Activated CD4-positive, alpha-beta memory T cell treated with anti-CD3 and anti-CD28 coated beads, Interleukin-2, amount 10 ng/mL, durations not matched to agents 7 days and 5 days (primary cell): ENCODE measurements around the gene SEMA3E. TPM values are rescaled to one million over a fixed set of nuclear protein-coding genes. Genes with fewer than 3 reads are reported as not detected.
"Not testable (repeated sequence)": the region's sequence is repeated elsewhere in the genome, so short reads cannot be mapped to it uniquely, and the experiment has no call there.

Source experiments
- CTCF ChIA-PET: fragments of 350-600 bp; sonication (Branson Sonifier 250); formaldehyde crosslinking; loops from one replicate; lab custom pipeline; 2021; ENCODE audit warnings: antibody characterized with exemption, inconsistent platforms; lab: Charles Lee
- POLR2A ChIA-PET: fragments of 350-600 bp; sonication (Branson Sonifier 250); formaldehyde crosslinking; loops from one replicate; lab custom pipeline; 2021; ENCODE audit warnings: antibody characterized with exemption; lab: Charles Lee
- DNase-seq: peaks from one replicate; pipeline ENCODE4 v3.0.0-alpha.2; 2020
- H3K27ac Mint-ChIP-seq: one replicate; pipeline ENCODE4 v1.8.0; 2021; ENCODE audit warnings: mild to moderate bottlenecking, mixed read lengths
- H3K27me3 Mint-ChIP-seq: one replicate; pipeline ENCODE4 v1.8.0; 2021; ENCODE audit warnings: mixed read lengths
- H3K36me3 Mint-ChIP-seq: one replicate; pipeline ENCODE4 v1.8.0; 2021; ENCODE audit warnings: low read depth, mixed read lengths
- H3K4me1 Mint-ChIP-seq: one replicate; pipeline ENCODE4 v1.8.0; 2021; ENCODE audit warnings: mixed read lengths
- H3K4me3 Mint-ChIP-seq: one replicate; pipeline ENCODE4 v1.8.0; 2021; ENCODE audit warnings: mild to moderate bottlenecking, mixed read lengths
- H3K9me3 Mint-ChIP-seq: one replicate; pipeline ENCODE4 v1.8.0; 2021; ENCODE audit warnings: mixed read lengths
- total RNA-seq, 2 experiments: library from RNA; stranded (reverse); gene quantifications; one replicate each; pipeline ENCODE4 v1.2.3, GENCODE V29; 2021

The SEMA3E gene
- total RNA-seq, 2 experiments from 2014 or later = not detected

DNA sequence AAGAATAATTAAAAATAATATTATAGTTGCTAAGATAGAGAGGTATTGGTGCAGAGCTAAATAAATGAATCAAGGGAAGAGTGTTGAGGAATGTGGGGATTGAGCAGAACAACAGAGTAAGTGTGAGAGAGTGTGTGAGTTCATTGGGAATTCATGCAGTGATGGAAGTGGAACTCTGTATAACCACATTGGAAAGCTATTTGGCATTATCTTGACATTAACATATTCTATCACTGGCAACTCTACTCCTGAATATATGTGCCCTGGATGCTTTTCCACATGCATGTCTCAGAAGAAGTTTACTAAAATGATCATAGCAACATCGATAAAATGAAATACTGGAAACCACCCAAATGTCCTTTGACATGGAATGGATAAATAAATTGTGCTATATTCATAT is 164.1 kb downstream of the SEMA3E start:
- DNase-seq = no peak
- H3K27me3 Mint-ChIP-seq = no peaks in the 10 kb centered on the region
- no peaks in the 10 kb centered on the region for H3K4me1 Mint-ChIP-seq
- CTCF ChIA-PET = no interaction called here
- H3K36me3 Mint-ChIP-seq = no peaks in the 10 kb centered on the region
- H3K9me3 Mint-ChIP-seq = peaks cover 3% of the 10 kb centered on the region
- no peak overlapping the region for H3K4me3 Mint-ChIP-seq
- POLR2A ChIA-PET = no interaction called here
- no peak overlapping the region for H3K27ac Mint-ChIP-seq

DNA sequence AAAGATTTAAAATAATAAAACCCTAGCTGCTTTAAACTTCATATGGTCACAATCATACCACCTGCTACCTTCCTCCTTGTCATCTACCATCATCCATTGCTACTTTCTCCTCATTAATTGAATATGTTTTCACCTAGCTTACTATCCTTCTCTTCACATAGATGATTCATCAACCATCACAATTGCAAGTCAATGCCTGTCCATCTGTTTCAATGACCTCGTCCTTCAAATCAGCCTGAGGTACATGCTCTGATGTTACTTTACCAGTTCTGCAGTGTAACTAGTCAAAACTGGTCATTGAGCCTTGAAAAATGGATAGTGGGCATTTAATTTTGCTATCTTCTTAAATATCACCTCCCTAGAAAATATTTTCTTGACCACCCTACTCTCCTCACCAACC is 164.7 kb downstream of the SEMA3E start:
- Mint-ChIP-seq H3K9me3 (peaks cover 3% of the 10 kb centered on the region), H3K36me3 (no peaks in the 10 kb centered on the region), H3K4me1 (no peaks in the 10 kb centered on the region), H3K27me3 (no peaks in the 10 kb centered on the region), H3K4me3 (no peak overlapping the region), H3K27ac (no peak overlapping the region)
- DNase-seq = no peak
- ChIA-PET CTCF (no interaction called here), POLR2A (no interaction called here)

GRCh38 chr7:83478616-83479015 is 170.3 kb downstream of the SEMA3E start:
- ChIA-PET POLR2A (no interaction called here), CTCF (no interaction called here)
- DNase-seq = no peak
- H3K36me3 Mint-ChIP-seq = no peaks in the 10 kb centered on the region
- H3K4me3 Mint-ChIP-seq = no peak overlapping the region
- H3K27ac Mint-ChIP-seq = no peak overlapping the region
- H3K9me3 Mint-ChIP-seq = peaks cover 3% of the 10 kb centered on the region
- H3K27me3 Mint-ChIP-seq = no peaks in the 10 kb centered on the region
- H3K4me1 Mint-ChIP-seq = no peaks in the 10 kb centered on the region

DNA sequence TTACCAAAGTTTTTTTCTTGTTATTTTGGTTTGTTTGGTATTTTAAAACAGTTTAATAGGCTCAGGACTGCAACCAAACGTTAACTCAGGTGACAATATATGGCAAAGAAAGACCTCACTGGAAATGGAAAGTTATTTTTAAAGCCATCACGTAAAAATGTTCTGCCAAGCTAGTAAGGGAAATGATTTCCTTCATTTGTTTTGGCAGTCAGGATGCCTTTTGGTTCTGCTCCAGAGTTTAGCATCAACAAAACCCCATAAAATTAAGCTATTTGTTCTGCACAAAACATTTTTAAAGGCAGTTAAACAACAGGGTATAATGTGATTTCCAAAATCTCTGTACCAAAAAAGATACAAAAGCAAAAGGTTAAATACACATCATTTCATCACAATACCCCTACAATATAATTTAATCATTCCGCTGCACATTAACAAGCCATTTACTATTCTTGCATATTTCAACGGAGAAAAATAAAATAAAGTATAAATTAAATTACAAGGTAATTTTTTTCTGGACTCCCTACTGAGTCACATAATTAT is 172.4 kb downstream of the SEMA3E start:
- no peak for DNase-seq
- POLR2A ChIA-PET = no interaction called here
- Mint-ChIP-seq H3K27me3 (no peaks in the 10 kb centered on the region), H3K27ac (no peak overlapping the region), H3K4me3 (no peak overlapping the region), H3K4me1 (no peaks in the 10 kb centered on the region), H3K9me3 (peaks cover 3% of the 10 kb centered on the region), H3K36me3 (no peaks in the 10 kb centered on the region)
- CTCF ChIA-PET = no interaction called here

- Mint-ChIP-seq H3K9me3 (peaks cover 3% of the 10 kb centered on the region), H3K36me3 (no peaks in the 10 kb centered on the region), H3K27ac (no peak overlapping the region), H3K27me3 (no peaks in the 10 kb centered on the region), H3K4me1 (no peaks in the 10 kb centered on the region), H3K4me3 (no peak overlapping the region)
- ChIA-PET CTCF (no interaction called here), POLR2A (no interaction called here)
- DNase-seq = no peak
Observed at GRCh38 chr7:83475420-83475819, 173.5 kb downstream of the SEMA3E start.

DNA sequence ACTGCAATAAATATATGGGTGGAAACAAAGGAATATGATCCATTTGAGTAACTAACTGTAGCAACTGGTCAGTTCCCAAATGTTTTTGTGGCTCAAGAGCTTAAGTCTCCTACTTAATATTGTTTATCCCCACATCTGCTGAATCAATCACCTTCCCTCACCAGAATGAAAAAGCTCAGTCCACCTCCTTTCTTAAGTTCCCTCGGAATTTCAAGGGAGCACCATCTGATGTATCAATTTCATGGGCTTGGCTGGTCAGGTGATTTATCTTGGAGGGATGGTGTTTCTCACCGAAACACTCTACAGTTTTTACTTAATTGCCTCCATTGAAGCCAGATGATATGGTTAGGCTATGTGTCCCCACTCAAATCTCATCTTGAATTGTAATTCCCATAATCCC is 176.6 kb downstream of the SEMA3E start:
- Mint-ChIP-seq H3K36me3 (no peaks in the 10 kb centered on the region), H3K9me3 (peaks cover 3% of the 10 kb centered on the region), H3K4me1 (no peaks in the 10 kb centered on the region), H3K4me3 (no peak overlapping the region), H3K27ac (no peak overlapping the region), H3K27me3 (no peaks in the 10 kb centered on the region)
- no peak for DNase-seq
- ChIA-PET CTCF (no interaction called here), POLR2A (no interaction called here)

DNA sequence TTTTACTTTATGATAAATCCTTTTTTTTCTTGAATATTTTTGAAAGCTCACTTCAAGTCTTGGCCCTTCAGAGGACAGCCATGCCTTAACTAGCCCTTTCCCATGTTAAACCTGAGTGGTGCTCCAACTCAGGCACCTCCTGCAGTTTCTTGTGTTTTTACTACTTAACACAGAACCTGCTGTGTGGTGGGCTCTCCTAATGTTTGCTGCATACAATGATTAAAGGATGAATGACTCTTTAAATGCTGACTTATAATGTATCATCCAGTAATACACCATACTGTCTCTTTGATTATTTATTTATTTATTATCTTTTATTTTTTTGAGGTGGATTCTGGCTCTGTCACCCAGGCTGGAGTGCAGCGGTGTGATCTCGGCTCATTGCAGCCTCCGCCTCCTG is 179.4 kb downstream of the SEMA3E start:
- H3K36me3 Mint-ChIP-seq = no peaks in the 10 kb centered on the region
- H3K9me3 Mint-ChIP-seq = peaks cover 9% of the 10 kb centered on the region
- CTCF ChIA-PET = no interaction called here
- POLR2A ChIA-PET = no interaction called here
- no peak overlapping the region for H3K27ac Mint-ChIP-seq
- no peaks in the 10 kb centered on the region for H3K27me3 Mint-ChIP-seq
- H3K4me3 Mint-ChIP-seq = no peak overlapping the region
- H3K4me1 Mint-ChIP-seq = no peaks in the 10 kb centered on the region
- no peak for DNase-seq

DNA sequence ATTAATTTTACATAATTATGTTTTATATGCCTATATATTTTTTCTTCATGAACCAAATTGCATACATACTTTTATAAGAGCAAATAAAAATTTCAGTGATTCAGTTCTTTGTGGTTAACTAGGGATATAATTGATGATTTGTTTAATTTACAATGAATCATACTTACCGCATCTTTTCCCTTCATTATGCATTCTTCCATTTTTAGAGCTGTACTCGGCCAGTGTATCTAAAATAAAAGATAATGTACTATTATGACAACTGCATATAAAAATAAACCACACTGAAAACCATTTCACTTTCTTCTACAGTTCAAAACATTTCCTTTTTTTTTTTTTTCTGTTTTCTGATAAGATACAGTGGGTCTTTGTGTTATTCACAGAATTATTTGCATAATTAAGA is 179.9 kb downstream of the SEMA3E start:
- H3K27ac Mint-ChIP-seq = no peak overlapping the region
- DNase-seq = no peak
- POLR2A ChIA-PET = no interaction called here
- no peaks in the 10 kb centered on the region for H3K27me3 Mint-ChIP-seq
- peaks cover 9% of the 10 kb centered on the region for H3K9me3 Mint-ChIP-seq
- no peaks in the 10 kb centered on the region for H3K4me1 Mint-ChIP-seq
- H3K4me3 Mint-ChIP-seq = no peak overlapping the region
- CTCF ChIA-PET = no interaction called here
- no peaks in the 10 kb centered on the region for H3K36me3 Mint-ChIP-seq

DNA sequence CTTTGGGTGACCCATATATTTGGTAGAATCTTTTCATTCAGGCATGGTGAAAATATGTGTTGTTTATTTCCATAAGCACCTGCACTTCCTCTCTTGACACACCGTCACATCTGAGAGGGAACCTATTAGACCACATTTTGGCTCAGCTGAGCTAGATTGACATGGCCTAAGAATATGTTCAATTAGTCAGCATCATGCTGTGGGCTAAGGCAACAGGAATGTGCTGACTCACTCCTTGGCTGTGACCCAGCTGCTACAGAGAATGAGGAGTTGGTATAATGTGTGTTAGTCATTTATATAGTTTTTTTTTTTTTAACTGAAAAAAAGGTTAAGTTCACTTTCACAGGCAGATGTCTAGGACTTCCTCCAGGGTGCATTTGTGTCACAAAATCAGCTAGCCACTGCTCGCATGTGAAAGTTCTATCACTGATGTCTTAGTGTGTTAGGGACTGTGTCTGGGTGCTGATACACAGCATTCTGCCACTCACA is 180.6 kb downstream of the SEMA3E start:
- no peak for DNase-seq
- no peak overlapping the region for H3K27ac Mint-ChIP-seq
- ChIA-PET POLR2A (no interaction called here), CTCF (no interaction called here)
- no peak overlapping the region for H3K4me3 Mint-ChIP-seq
- H3K9me3 Mint-ChIP-seq = peaks cover 9% of the 10 kb centered on the region
- H3K36me3 Mint-ChIP-seq = no peaks in the 10 kb centered on the region
- no peaks in the 10 kb centered on the region for H3K27me3 Mint-ChIP-seq
- H3K4me1 Mint-ChIP-seq = no peaks in the 10 kb centered on the region

DNA sequence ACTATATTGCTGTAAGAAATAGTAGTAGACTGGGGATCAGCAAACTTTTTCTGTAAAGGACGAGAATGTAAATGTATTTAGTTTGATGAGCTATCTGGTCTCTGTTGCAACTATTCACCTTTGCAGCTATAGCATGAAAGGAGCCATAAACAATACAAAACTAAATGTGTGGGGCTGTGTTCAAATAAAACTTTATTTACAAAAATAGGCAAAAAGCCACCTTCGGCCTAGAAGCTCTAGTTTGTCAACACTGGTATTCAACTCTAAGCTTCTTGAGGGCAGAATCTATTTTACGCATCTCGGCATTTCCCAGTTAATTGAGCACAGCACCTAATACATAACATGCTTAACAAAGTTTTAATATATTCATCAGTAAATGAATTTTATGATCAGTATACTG is 181.4 kb downstream of the SEMA3E start:
- H3K36me3 Mint-ChIP-seq = no peaks in the 10 kb centered on the region
- H3K27ac Mint-ChIP-seq = no peak overlapping the region
- no peak for DNase-seq
- H3K9me3 Mint-ChIP-seq = peaks cover 7% of the 10 kb centered on the region
- H3K4me3 Mint-ChIP-seq = no peak overlapping the region
- no peaks in the 10 kb centered on the region for H3K4me1 Mint-ChIP-seq
- ChIA-PET CTCF (no interaction called here), POLR2A (no interaction called here)
- H3K27me3 Mint-ChIP-seq = no peaks in the 10 kb centered on the region

GRCh38 chr7:83466956-83467355 is 182.0 kb downstream of the SEMA3E start:
- no peaks in the 10 kb centered on the region for H3K36me3 Mint-ChIP-seq
- no peak for DNase-seq
- H3K27me3 Mint-ChIP-seq = no peaks in the 10 kb centered on the region
- no peaks in the 10 kb centered on the region for H3K4me1 Mint-ChIP-seq
- ChIA-PET POLR2A (no interaction called here), CTCF (no interaction called here)
- no peak overlapping the region for H3K27ac Mint-ChIP-seq
- no peak overlapping the region for H3K4me3 Mint-ChIP-seq
- H3K9me3 Mint-ChIP-seq = peaks cover 9% of the 10 kb centered on the region

DNA sequence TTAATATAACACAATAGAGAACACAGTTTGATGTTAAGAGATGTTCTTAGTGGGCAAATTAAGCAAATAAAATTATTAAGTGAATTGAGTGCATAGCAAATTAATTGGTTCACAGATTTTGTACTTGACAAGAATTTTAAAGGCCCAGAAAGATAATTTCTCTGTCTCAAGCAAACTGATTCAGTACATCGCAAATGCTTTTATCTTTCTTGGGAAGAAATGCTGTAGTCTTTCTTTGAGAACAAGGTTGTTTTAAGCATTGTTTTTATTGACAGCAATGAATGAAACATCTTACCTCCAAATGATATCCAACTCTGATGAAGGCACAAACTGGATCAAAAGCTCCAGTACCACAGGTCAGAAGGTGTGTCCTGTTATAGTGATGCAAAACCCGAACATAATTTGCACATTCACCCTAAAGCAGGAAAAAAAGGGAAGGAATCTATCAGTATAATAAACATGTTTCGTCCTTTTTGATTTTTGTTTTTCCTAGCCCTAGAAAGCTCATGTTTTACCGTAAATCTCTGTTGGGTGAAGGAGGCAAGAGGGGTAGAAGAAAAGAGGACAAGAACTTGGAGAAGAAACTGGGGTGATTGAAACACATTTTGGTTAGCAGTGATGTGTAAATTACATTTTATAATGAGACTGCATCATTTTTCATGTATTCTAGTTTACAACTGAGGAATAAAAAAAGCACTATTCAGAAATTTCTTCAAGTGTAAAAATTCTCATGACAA is 182.6 kb downstream of the SEMA3E start:
- no peaks in the 10 kb centered on the region for H3K36me3 Mint-ChIP-seq
- DNase-seq = no peak
- H3K4me3 Mint-ChIP-seq = no peak overlapping the region
- POLR2A ChIA-PET = no interaction called here
- H3K9me3 Mint-ChIP-seq = peaks cover 9% of the 10 kb centered on the region
- H3K27me3 Mint-ChIP-seq = no peaks in the 10 kb centered on the region
- no peaks in the 10 kb centered on the region for H3K4me1 Mint-ChIP-seq
- CTCF ChIA-PET = no interaction called here
- no peak overlapping the region for H3K27ac Mint-ChIP-seq

DNA sequence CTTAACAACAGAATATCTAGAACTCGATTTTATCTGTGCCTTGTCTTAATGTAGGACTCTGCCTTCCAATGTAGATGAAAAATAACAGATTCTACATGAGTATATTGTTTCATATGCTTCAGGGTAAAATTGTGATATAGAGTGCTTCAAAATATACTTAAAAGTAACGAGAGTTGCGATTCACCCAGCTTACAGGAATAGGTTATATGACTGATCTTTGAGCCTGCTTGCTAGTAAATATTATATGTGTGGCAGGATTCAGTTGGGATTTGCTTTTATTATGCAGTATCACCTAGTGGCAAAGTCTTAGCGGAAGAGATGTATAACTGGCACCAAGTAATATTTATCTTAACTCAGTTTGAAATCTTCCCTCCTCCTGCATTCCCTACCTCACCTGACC is 183.3 kb downstream of the SEMA3E start:
- no peak overlapping the region for H3K27ac Mint-ChIP-seq
- DNase-seq = no peak
- peaks cover 11% of the 10 kb centered on the region for H3K9me3 Mint-ChIP-seq
- no peaks in the 10 kb centered on the region for H3K4me1 Mint-ChIP-seq
- H3K36me3 Mint-ChIP-seq = no peaks in the 10 kb centered on the region
- no peaks in the 10 kb centered on the region for H3K27me3 Mint-ChIP-seq
- ChIA-PET POLR2A (no interaction called here), CTCF (no interaction called here)
- no peak overlapping the region for H3K4me3 Mint-ChIP-seq

DNA sequence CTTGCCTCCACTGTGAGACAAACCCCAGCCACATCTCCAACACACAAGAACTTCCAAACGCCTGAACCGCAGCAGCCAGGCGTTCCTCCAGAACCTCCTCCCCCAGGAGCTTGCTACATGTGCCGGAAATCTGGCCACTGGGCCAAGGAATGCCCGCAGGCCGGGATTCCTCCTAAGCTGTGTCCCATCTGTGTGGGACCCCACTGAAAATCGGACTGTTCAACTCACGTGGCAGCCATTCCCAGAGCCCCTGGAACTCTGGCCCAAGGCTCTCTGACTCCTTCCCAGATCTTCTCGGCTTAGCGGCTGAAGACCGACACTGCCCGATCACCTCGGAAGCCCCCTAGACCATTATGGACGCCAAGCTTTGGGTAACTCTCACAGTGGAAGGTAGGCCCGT is 187.1 kb downstream of the SEMA3E start:
- H3K36me3 Mint-ChIP-seq, H3K4me1 Mint-ChIP-seq, H3K27ac Mint-ChIP-seq, H3K27me3 Mint-ChIP-seq, POLR2A ChIA-PET, CTCF ChIA-PET, DNase-seq, H3K4me3 Mint-ChIP-seq: not testable (repeated sequence)
- H3K9me3 Mint-ChIP-seq = peaks cover 11% of the 10 kb centered on the region
